ENCODE results near the gene CGN. TPM values are rescaled to one million over a fixed set of nuclear protein-coding genes. Genes with fewer than 3 reads are reported as not detected.

Gene CGN
- total RNA-seq, 4 donors from 2014 or later: 33.6 to 71.0 (median 44.6) TPM

DNA sequence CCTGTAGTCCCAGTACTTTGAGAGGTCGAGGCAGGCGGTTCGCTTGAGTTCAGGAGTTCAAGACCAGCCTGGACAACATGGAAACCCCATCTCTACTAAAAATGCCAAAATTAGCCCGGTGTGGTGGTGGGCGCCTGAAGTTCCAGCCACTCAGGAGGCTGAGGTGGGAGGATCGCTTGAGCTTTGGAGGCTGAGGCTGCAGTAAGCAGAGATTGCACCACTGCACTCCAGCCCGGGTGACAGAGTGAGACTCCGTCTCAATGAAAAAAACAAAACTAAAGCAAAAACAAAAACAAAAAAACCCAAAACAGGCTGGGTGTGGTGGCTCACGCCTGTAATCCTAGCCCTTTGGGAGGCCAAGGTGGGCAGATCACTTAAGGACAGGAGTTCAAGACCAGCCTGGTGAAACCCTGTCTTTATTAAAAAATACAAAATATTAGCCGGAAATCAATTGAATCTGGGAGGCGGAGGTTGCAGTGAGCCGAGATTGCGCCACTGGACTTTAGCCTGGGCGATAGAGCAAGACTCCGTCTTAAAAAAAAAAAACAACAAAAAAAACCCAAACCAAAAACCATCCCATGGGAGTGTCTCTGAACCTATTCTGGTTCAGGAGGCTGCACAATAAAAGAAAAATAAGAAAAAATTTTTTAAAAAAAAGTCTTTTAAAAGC, 1.7 kb upstream of the CGN start:
- no peak for TF ChIP-seq POLR2A (IDR thresholded peaks at IDR 0.05)
- TF ChIP-seq, protein P1, sequence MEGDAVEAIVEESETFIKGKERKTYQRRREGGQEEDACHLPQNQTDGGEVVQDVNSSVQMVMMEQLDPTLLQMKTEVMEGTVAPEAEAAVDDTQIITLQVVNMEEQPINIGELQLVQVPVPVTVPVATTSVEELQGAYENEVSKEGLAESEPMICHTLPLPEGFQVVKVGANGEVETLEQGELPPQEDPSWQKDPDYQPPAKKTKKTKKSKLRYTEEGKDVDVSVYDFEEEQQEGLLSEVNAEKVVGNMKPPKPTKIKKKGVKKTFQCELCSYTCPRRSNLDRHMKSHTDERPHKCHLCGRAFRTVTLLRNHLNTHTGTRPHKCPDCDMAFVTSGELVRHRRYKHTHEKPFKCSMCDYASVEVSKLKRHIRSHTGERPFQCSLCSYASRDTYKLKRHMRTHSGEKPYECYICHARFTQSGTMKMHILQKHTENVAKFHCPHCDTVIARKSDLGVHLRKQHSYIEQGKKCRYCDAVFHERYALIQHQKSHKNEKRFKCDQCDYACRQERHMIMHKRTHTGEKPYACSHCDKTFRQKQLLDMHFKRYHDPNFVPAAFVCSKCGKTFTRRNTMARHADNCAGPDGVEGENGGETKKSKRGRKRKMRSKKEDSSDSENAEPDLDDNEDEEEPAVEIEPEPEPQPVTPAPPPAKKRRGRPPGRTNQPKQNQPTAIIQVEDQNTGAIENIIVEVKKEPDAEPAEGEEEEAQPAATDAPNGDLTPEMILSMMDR (IDR thresholded peaks at IDR 0.05): no peak
- WGBS, 2 donors: 94% methylated on average over 15 of the region's 15 CpGs
- DNase-seq (ENCODE audit: low spot score in 2 of 2): no peak
- intact Hi-C loops (cut with DNase I; ENCODE audit: low total_unique reads): no loop called here
- no peak overlapping the region for H3K4me3 ChIP-seq (ENCODE audit: low read depth, poor library complexity, severe bottlenecking)

DNA sequence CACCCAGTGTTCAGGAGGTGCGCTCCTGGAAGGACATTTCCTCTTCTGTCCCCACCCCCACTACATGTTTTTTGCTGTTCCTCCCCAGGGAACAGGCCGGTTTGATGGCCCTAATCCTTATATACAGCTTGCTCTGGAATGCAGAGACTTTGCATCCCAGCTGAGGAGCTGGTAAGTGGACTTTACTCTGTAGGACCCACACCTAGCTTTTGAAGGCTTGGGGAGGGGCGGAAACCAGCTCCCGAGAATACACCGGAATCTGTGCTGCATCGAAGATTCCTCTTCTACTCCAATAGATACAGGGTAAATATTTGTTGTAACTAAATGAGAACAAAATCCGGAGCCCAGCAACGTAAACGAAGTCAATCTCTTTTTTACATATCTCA, 1.2 kb upstream of the CGN start:
- intact Hi-C loops (cut with DNase I; ENCODE audit: low total_unique reads): no loop called here

DNA sequence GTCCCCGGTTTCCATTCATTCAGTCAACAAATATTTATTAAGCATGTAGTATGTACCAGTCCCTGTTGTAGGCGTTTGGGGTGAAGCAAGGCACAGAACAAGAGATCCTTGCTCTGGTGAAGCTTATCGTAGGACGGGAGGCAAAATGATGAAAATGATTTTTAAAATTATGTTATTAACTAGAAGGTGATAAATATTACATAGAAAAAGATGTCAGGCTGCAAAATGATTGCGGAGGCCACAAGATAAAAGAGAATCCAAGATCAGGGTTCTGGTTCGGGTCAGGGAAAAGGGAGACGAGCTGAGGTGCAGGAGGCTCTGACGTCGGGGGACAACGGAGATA, 602 bp upstream of the CGN start:
- peak overlapping the region; percentile 28 for H3K4me3 ChIP-seq (ENCODE audit: low read depth, poor library complexity, severe bottlenecking)
- DNase-seq (ENCODE audit: low spot score in 2 of 2): no peak
- 5 to 10% methylated on average over 10 of the region's 10 CpGs for WGBS, 2 donors
- no peak for TF ChIP-seq POLR2A (IDR thresholded peaks at IDR 0.05)
- TF ChIP-seq, protein P1 (IDR thresholded peaks at IDR 0.05): no peak
- intact Hi-C loops (cut with DNase I; ENCODE audit: low total_unique reads): no loop called here

More for the DNA sequence above, 1.2 kb upstream of the CGN start:
- DNase-seq (ENCODE audit: low spot score in 2 of 2): no peak
- no peak overlapping the region for H3K4me3 ChIP-seq (ENCODE audit: low read depth, poor library complexity, severe bottlenecking)
- 40 to 47% methylated on average over 8 to 9 of the region's 9 CpGs for WGBS, 2 donors
- no peak for TF ChIP-seq POLR2A (IDR thresholded peaks at IDR 0.05)
- TF ChIP-seq, protein P1 (IDR thresholded peaks at IDR 0.05): no peak

- intact Hi-C loops (cut with DNase I; ENCODE audit: low total_unique reads): no loop called here
- peak in 1 of 2 donors; percentile 27 for DNase-seq (ENCODE audit: low spot score in 2 of 2)
- WGBS, 2 donors: 1 to 2% methylated on average over 15 to 16 of the region's 23 CpGs
These were observed 539 bp downstream of the CGN start for GRCh38 chr1:151511636-151512215.

DNA sequence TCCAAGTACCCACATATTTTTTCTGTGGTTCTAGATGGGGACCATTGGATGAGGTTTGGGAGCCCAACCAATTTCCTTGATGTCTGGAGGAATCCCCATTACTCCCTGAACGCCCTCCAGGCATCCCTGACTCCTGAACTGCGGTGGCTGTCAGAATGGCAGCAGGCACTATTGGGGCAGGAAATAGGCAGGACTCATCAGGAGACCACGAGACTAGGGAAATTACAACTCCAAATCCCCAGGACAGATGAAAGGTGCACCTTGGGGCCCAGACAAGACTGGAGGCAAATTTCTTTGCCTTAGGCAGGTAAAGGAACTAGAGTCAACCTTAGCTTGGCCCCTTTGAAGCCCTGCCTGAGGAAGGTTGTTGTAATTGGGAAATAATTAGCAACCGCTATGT, 1.1 kb downstream of the CGN start:
- DNase-seq (ENCODE audit: low spot score in 2 of 2): no peak
- no peak overlapping the region for H3K4me3 ChIP-seq (ENCODE audit: low read depth, poor library complexity, severe bottlenecking)
- TF ChIP-seq, protein P1 (IDR thresholded peaks at IDR 0.05): no peak
- intact Hi-C loops (cut with DNase I; ENCODE audit: low total_unique reads): no loop called here
- WGBS, 2 donors: 40 to 43% methylated on average over 4 of the region's 4 CpGs

More at GRCh38 chr1:151511636-151512215, 539 bp downstream of the CGN start:
- TF ChIP-seq, protein P1 (IDR thresholded peaks at IDR 0.05): no peak
- no peak for TF ChIP-seq POLR2A (IDR thresholded peaks at IDR 0.05)
- H3K4me3 ChIP-seq (ENCODE audit: low read depth, poor library complexity, severe bottlenecking): peak overlapping the region; percentile 28
